ACC112 (cell line): ENCODE results near the gene DCT.
"Not testable (repeated sequence)": the region's sequence is repeated elsewhere in the genome, so short reads cannot be mapped to it uniquely, and the experiment has no call there.

Experiments
- H2AFZ ChIP-seq: fragments of 200-600 bp; sonication (generic); one replicate; pipeline ENCODE4 v1.6.0; 2017; ENCODE audit warnings: antibody characterized with exemption, low read length; ENCODE audit not compliant: unreplicated experiment
- H3K27ac ChIP-seq: fragments of 200-600 bp; sonication (generic); 2 replicates; pipeline ENCODE4 v1.5.1; 2014; ENCODE audit warnings: low read depth, mild to moderate bottlenecking, antibody characterized with exemption, low read length, moderate library complexity
- H3K27me3 ChIP-seq: fragments of 200-600 bp; sonication (generic); 2 replicates; pipeline ENCODE4 v1.6.1; 2014; ENCODE audit warnings: mild to moderate bottlenecking, antibody characterized with exemption, low read length, moderate library complexity, mixed read lengths; ENCODE audit not compliant: insufficient read depth
- H3K36me3 ChIP-seq: fragments of 200-600 bp; sonication (generic); 2 replicates; pipeline ENCODE4 v1.6.1; 2016; ENCODE audit warnings: mild to moderate bottlenecking, antibody characterized with exemption, low read length, moderate library complexity, mixed read lengths; ENCODE audit not compliant: insufficient read depth
- H3K4me1 ChIP-seq: fragments of 200-600 bp; sonication (generic); one replicate; pipeline ENCODE4 v1.6.1; 2016; ENCODE audit warnings: low read length, mixed read lengths; ENCODE audit not compliant: insufficient read depth, unreplicated experiment, control insufficient read depth
- H3K4me3 ChIP-seq: fragments of 200-600 bp; sonication (generic); 2 replicates; pipeline ENCODE4 v1.5.1; 2014; ENCODE audit warnings: mild to moderate bottlenecking, low read depth, low read length
- H3K79me2 ChIP-seq: fragments of 200-600 bp; sonication (generic); one replicate; pipeline ENCODE4 v1.6.0; 2016; ENCODE audit warnings: low read length; ENCODE audit not compliant: control insufficient read depth, unreplicated experiment, insufficient read depth

The DCT gene

GRCh38 chr13:94498831-94499230 is 19.3 kb upstream of the DCT start:
- H3K36me3 ChIP-seq, H3K4me1 ChIP-seq, H3K4me3 ChIP-seq, H3K27ac ChIP-seq, H3K79me2 ChIP-seq, H2AFZ ChIP-seq: not testable (repeated sequence)
- H3K27me3 ChIP-seq: peaks cover 16% of the 10 kb centered on the region

GRCh38 chr13:94495806-94496205 is 16.3 kb upstream of the DCT start:
- Histone ChIP-seq H2AFZ (no peak overlapping the region), H3K36me3 (no peaks in the 10 kb centered on the region), H3K27me3 (no peaks in the 10 kb centered on the region), H3K27ac (no peak overlapping the region), H3K4me3 (no peak overlapping the region), H3K4me1 (no peaks in the 10 kb centered on the region), H3K79me2 (no peaks in the 10 kb centered on the region)

GRCh38 chr13:94494026-94494425 is 14.5 kb upstream of the DCT start:
- no peak overlapping the region for H3K4me3 ChIP-seq
- no peaks in the 10 kb centered on the region for H3K36me3 ChIP-seq
- no peaks in the 10 kb centered on the region for H3K4me1 ChIP-seq
- H2AFZ ChIP-seq: no peak overlapping the region
- H3K27me3 ChIP-seq: no peaks in the 10 kb centered on the region; the same call in 1 of the 2 replicates
- H3K27ac ChIP-seq: no peak overlapping the region
- H3K79me2 ChIP-seq: no peaks in the 10 kb centered on the region

- peaks cover 5% of the 10 kb centered on the region for H3K4me1 ChIP-seq
- H3K36me3 ChIP-seq: no peaks in the 10 kb centered on the region
- no peak overlapping the region for H3K27ac ChIP-seq
- no peak overlapping the region for H2AFZ ChIP-seq
- no peak overlapping the region for H3K4me3 ChIP-seq
- peaks cover 25% of the 10 kb centered on the region for H3K27me3 ChIP-seq
- H3K79me2 ChIP-seq: no peaks in the 10 kb centered on the region
Observed at GRCh38 chr13:94487043-94487442, 7.6 kb upstream of the DCT start.

- H3K4me1 ChIP-seq: peaks cover 14% of the 10 kb centered on the region
- H3K27ac ChIP-seq: no peak overlapping the region
- no peak overlapping the region for H3K4me3 ChIP-seq
- H3K36me3 ChIP-seq: no peaks in the 10 kb centered on the region
- peaks cover 25% of the 10 kb centered on the region; the same call in 1 of the 2 replicates for H3K27me3 ChIP-seq
- no peak overlapping the region for H2AFZ ChIP-seq
- no peaks in the 10 kb centered on the region for H3K79me2 ChIP-seq
Observed at GRCh38 chr13:94483970-94484369, 4.5 kb upstream of the DCT start.

GRCh38 chr13:94481941-94482340 is 2.5 kb upstream of the DCT start:
- Histone ChIP-seq H3K4me3 (no peak overlapping the region), H3K4me1 (peaks cover 14% of the 10 kb centered on the region), H3K27me3 (peaks cover 19% of the 10 kb centered on the region; the same call in 1 of the 2 replicates), H3K36me3 (no peaks in the 10 kb centered on the region), H2AFZ (peak overlapping the region; percentile 71), H3K79me2 (no peaks in the 10 kb centered on the region), H3K27ac (no peak overlapping the region)

- Histone ChIP-seq H3K4me3 (no peak overlapping the region), H3K27me3 (peaks cover 7% of the 10 kb centered on the region; the same call in 1 of the 2 replicates), H3K4me1 (peaks cover 14% of the 10 kb centered on the region), H3K27ac (peak overlapping the region; percentile 60), H2AFZ (peak overlapping the region; percentile 61), H3K36me3 (no peaks in the 10 kb centered on the region), H3K79me2 (no peaks in the 10 kb centered on the region)
Observed at GRCh38 chr13:94480672-94481145, 1.2 kb upstream of the DCT start.

- Histone ChIP-seq H2AFZ (no peak overlapping the region), H3K4me3 (no peak overlapping the region), H3K27ac (no peak overlapping the region), H3K27me3 (no peaks in the 10 kb centered on the region), H3K79me2 (no peaks in the 10 kb centered on the region), H3K4me1 (peaks cover 14% of the 10 kb centered on the region), H3K36me3 (no peaks in the 10 kb centered on the region)
Observed at GRCh38 chr13:94478913-94479312, 569 bp downstream of the DCT start.

- Histone ChIP-seq H3K27ac (no peak overlapping the region), H2AFZ (no peak overlapping the region), H3K4me3 (no peak overlapping the region), H3K36me3 (no peaks in the 10 kb centered on the region), H3K79me2 (no peaks in the 10 kb centered on the region), H3K27me3 (peaks cover 17% of the 10 kb centered on the region), H3K4me1 (no peaks in the 10 kb centered on the region)
Observed at GRCh38 chr13:94470126-94470525, 9.4 kb downstream of the DCT start.

GRCh38 chr13:94464771-94465170 is 14.7 kb downstream of the DCT start:
- Histone ChIP-seq H3K4me3 (no peak overlapping the region), H3K27ac (no peak overlapping the region), H3K36me3 (no peaks in the 10 kb centered on the region), H3K27me3 (peaks cover 17% of the 10 kb centered on the region), H3K4me1 (no peaks in the 10 kb centered on the region), H2AFZ (no peak overlapping the region), H3K79me2 (no peaks in the 10 kb centered on the region)

- Histone ChIP-seq H2AFZ (no peak overlapping the region), H3K27me3 (peaks cover 6% of the 10 kb centered on the region; the same call in 1 of the 2 replicates), H3K36me3 (no peaks in the 10 kb centered on the region), H3K4me3 (no peak overlapping the region), H3K79me2 (no peaks in the 10 kb centered on the region), H3K4me1 (no peaks in the 10 kb centered on the region), H3K27ac (no peak overlapping the region)
Observed at GRCh38 chr13:94462670-94463069, 16.8 kb downstream of the DCT start.
